Neural progenitor cell (in vitro differentiated cells): ENCODE results near the gene C2orf49. TPM values are rescaled to one million over a fixed set of nuclear protein-coding genes. Genes with fewer than 3 reads are reported as not detected.

Experiments
- DNase-seq: peaks from one replicate; pipeline ENCODE4 v3.0.0-alpha.2; 2016; ENCODE audit warnings: low spot score
- H2AFZ ChIP-seq: fragments of 200-600 bp; sonication (generic); replicated peaks from 2 replicates; pipeline ENCODE4 v1.6.1; 2016; ENCODE audit warnings: antibody characterized with exemption
- H3F3A ChIP-seq: fragments of 200-600 bp; sonication (generic); 2 replicates; pipeline ENCODE4 v1.6.1; 2016; ENCODE audit warnings: antibody characterized with exemption, low read depth
- H3K27ac ChIP-seq: fragments of 200-600 bp; sonication (generic); 2 replicates; pipeline ENCODE4 v1.5.1; 2016; ENCODE audit warnings: mild to moderate bottlenecking
- H3K27me3 ChIP-seq: fragments of 200-600 bp; sonication (generic); 2 replicates; pipeline ENCODE4 v1.6.1; 2016; ENCODE audit warnings: mild to moderate bottlenecking, moderate library complexity
- H3K36me3 ChIP-seq: fragments of 200-600 bp; sonication (generic); 2 replicates; pipeline ENCODE4 v1.5.1; 2016
- H3K4me1 ChIP-seq: fragments of 200-600 bp; sonication (generic); 2 replicates; pipeline ENCODE4 v1.6.1; 2016; ENCODE audit warnings: mixed run types
- H3K4me2 ChIP-seq: fragments of 200-600 bp; sonication (generic); 2 replicates; pipeline ENCODE4 v1.6.1; 2016
- H3K4me3 ChIP-seq: fragments of 200-600 bp; sonication (generic); 2 replicates; pipeline ENCODE4 v1.5.1; 2016
- H3K79me2 ChIP-seq: fragments of 200-600 bp; sonication (generic); 2 replicates; pipeline ENCODE4 v1.6.1; 2016; ENCODE audit warnings: low read depth
- H3K9ac ChIP-seq: fragments of 200-600 bp; sonication (generic); 2 replicates; pipeline ENCODE4 v1.6.1; 2016
- H3K9me3 ChIP-seq: fragments of 200-600 bp; sonication (generic); 2 replicates; pipeline ENCODE4 v1.5.1; 2016; ENCODE audit warnings: low read depth
- H4K20me1 ChIP-seq: fragments of 200-600 bp; sonication (generic); 2 replicates; pipeline ENCODE4 v1.6.1; 2016; ENCODE audit warnings: low read depth
- H3K27ac Mint-ChIP-seq: 3 replicates; pipeline ENCODE4 v1.8.0; 2021; ENCODE audit warnings: mixed read lengths
- H3K27me3 Mint-ChIP-seq: 2 replicates; pipeline ENCODE4 v1.8.0; 2022; ENCODE audit warnings: low read depth, mild to moderate bottlenecking, inconsistent platforms, moderate library complexity, mixed read lengths; ENCODE audit not compliant: insufficient read depth
- H3K36me3 Mint-ChIP-seq: 3 replicates; pipeline ENCODE4 v1.8.0; 2021; ENCODE audit warnings: mixed read lengths
- H3K4me1 Mint-ChIP-seq: 3 replicates; pipeline ENCODE4 v1.8.0; 2021; ENCODE audit warnings: mixed read lengths
- H3K4me3 Mint-ChIP-seq: 3 replicates; pipeline ENCODE4 v1.8.0; 2021; ENCODE audit warnings: mild to moderate bottlenecking, moderate library complexity, mixed read lengths
- H3K9me3 Mint-ChIP-seq: 3 replicates; pipeline ENCODE4 v1.8.0; 2020; ENCODE audit warnings: mixed read lengths
- EZH2 ChIP-seq: fragments of 200-600 bp; sonication (generic); IDR thresholded peaks from 2 replicates; pipeline ENCODE4 v1.6.1; 2017; ENCODE audit warnings: antibody characterized with exemption, mild to moderate bottlenecking, moderate library complexity
- EZH2phosphoT487 ChIP-seq: fragments of 200-600 bp; sonication (generic); IDR thresholded peaks from 2 replicates; pipeline ENCODE4 v1.6.1; 2017; ENCODE audit warnings: antibody characterized with exemption
- total RNA-seq: library from RNA; depleted of rRNA; stranded (reverse); fragments of >200 nt; gene quantifications from 2 replicates; pipeline ENCODE4 v1.2.3, GENCODE V29; 2015; ENCODE audit warnings: low replicate concordance
- TF ChIP-seq, protein P1 (sequence below): fragments of 200-600 bp; sonication (generic); IDR thresholded peaks from 2 replicates; pipeline ENCODE4 v1.5.1; 2017; ENCODE audit warnings: antibody characterized with exemption, mild to moderate bottlenecking

Gene C2orf49
- total RNA-seq, 1 donor from 2014 or later = 42.9 TPM

DNA sequence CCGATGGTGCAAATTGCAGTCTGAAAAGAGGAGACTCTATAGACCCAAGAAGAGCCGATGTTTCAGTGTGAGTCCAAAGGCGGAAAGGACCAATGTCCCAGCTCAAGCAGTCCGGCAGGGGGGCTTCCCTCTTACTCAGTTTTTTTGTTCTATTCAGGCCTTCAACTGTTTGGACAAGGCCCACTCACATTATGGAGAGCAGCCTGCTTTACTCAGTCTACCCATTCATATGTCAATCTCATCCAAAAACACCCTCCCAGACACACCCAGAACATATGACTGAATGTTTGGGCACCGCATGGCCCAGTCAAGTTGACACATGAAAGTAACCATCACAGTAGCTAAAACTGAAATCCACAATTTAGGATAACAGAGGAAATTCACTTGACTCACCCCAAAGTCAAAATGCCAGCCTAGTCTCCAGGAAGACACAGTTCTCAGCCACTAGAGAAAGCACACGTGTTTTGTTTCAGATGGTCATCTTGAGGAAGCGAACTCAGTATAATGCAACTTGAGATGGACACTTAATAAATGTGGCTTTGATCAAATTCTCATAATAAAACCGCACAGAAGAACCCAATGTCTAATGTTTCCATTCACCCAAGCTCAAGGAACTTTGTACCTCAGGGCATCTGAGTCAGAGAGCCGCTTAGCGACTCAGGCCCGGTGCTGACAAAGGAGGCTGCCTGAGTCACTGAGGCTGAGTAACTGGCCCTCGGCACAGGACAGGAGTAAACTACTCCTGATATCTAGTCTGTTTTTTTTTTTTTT lies 59.1 kb downstream of the C2orf49 start:
- no peaks in the 10 kb centered on the region for H4K20me1 ChIP-seq
- H3K9me3 Mint-ChIP-seq = peaks cover 7% of the 10 kb centered on the region
- H3K4me3 Mint-ChIP-seq = peak overlapping the region; percentile 50
- H3F3A ChIP-seq = peaks cover 9% of the 10 kb centered on the region
- no peak overlapping the region for H3K27ac ChIP-seq
- H3K9ac ChIP-seq = no peak overlapping the region
- H3K36me3 ChIP-seq = no peaks in the 10 kb centered on the region
- H3K4me2 ChIP-seq = no peak overlapping the region
- TF ChIP-seq, protein P1, sequence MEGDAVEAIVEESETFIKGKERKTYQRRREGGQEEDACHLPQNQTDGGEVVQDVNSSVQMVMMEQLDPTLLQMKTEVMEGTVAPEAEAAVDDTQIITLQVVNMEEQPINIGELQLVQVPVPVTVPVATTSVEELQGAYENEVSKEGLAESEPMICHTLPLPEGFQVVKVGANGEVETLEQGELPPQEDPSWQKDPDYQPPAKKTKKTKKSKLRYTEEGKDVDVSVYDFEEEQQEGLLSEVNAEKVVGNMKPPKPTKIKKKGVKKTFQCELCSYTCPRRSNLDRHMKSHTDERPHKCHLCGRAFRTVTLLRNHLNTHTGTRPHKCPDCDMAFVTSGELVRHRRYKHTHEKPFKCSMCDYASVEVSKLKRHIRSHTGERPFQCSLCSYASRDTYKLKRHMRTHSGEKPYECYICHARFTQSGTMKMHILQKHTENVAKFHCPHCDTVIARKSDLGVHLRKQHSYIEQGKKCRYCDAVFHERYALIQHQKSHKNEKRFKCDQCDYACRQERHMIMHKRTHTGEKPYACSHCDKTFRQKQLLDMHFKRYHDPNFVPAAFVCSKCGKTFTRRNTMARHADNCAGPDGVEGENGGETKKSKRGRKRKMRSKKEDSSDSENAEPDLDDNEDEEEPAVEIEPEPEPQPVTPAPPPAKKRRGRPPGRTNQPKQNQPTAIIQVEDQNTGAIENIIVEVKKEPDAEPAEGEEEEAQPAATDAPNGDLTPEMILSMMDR = no peak
- no peak for TF ChIP-seq EZH2
- no peak for TF ChIP-seq EZH2phosphoT487
- no peaks in the 10 kb centered on the region for H3K4me1 ChIP-seq
- H3K4me3 ChIP-seq = no peak overlapping the region
- H3K27me3 Mint-ChIP-seq = peaks cover 12% of the 10 kb centered on the region
- no peak for DNase-seq
- peaks cover 12% of the 10 kb centered on the region for H3K79me2 ChIP-seq
- peaks cover 30% of the 10 kb centered on the region for H3K36me3 Mint-ChIP-seq
- H3K27ac Mint-ChIP-seq = no peak overlapping the region
- no peaks in the 10 kb centered on the region for H3K9me3 ChIP-seq
- no peak overlapping the region for H2AFZ ChIP-seq
- H3K27me3 ChIP-seq = peaks cover 31% of the 10 kb centered on the region
- peaks cover 29% of the 10 kb centered on the region for H3K4me1 Mint-ChIP-seq

DNA sequence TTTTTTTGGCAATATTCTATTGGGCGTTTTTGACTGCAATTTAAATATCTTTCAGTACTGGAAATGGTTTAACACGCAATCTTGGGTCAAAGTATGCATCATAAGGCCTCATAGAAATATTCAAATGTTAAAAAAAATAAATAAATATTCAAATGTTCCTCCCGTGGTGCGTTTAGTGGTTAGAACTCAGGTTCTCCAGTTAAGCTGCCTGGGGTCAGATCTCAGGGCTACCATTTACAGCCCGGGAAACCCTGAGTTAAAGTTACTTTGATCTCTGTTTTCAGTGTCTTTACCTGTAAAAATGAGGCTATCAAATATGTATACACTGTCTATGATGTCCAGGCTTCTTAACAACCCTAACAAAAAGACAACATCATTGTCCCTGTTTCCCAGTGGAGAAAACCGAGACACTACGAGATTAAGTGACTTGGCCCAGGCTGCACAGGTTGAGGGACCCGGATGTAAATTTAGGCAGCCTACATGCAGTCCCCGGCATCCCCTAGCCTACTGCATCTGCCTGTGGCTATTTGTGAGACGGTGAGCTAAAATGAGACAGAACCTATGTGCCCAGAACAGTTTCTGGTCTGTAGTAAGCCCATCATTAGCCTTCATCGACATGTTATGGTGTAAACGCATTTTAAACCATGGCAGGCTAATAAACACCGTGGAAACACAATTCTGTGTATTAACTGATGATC lies 59.8 kb downstream of the C2orf49 start:
- peaks cover 31% of the 10 kb centered on the region for H3K27me3 ChIP-seq
- no peaks in the 10 kb centered on the region for H3K9me3 ChIP-seq
- H2AFZ ChIP-seq = no peak overlapping the region
- Mint-ChIP-seq H3K4me3 (peak overlapping the region; percentile 96), H3K9me3 (peaks cover 7% of the 10 kb centered on the region), H3K27ac (no peak overlapping the region), H3K36me3 (peaks cover 26% of the 10 kb centered on the region), H3K27me3 (peaks cover 12% of the 10 kb centered on the region), H3K4me1 (peaks cover 29% of the 10 kb centered on the region)
- H3K4me2 ChIP-seq = peak overlapping the region; percentile 81
- no peaks in the 10 kb centered on the region for H3K36me3 ChIP-seq
- no peak overlapping the region for H3K4me3 ChIP-seq
- no peaks in the 10 kb centered on the region for H4K20me1 ChIP-seq
- peaks cover 12% of the 10 kb centered on the region for H3K79me2 ChIP-seq
- no peak for DNase-seq
- H3F3A ChIP-seq = peaks cover 9% of the 10 kb centered on the region
- H3K27ac ChIP-seq = no peak overlapping the region
- H3K9ac ChIP-seq = no peak overlapping the region
- no peaks in the 10 kb centered on the region for H3K4me1 ChIP-seq
- TF ChIP-seq EZH2 = no peak
- TF ChIP-seq EZH2phosphoT487 = no peak
- TF ChIP-seq, protein P1 = no peak

DNA sequence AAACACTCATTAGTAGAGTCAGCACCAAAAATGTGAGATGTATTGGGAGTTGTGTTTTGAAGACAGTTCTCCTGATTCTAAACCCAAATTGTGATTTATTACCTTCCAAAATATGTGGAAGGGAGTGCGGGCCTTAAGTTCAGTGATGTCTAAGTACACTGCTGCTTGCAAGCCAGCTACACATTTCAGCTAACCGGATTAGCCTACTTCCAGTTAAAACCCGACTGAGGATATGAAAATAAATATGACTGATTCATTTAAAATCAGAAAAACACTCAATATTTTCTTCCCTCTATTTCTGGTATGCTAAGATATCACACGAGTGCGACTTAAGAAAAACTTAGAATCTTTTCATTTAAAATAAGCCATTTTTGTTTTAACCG lies 60.6 kb downstream of the C2orf49 start:
- peaks cover 9% of the 10 kb centered on the region for H3F3A ChIP-seq
- H3K27me3 Mint-ChIP-seq = peaks cover 11% of the 10 kb centered on the region
- no peak overlapping the region for H3K27ac ChIP-seq
- H3K79me2 ChIP-seq = peaks cover 12% of the 10 kb centered on the region
- H3K4me1 Mint-ChIP-seq = peaks cover 29% of the 10 kb centered on the region
- peak overlapping the region; percentile 96 for H3K4me3 Mint-ChIP-seq
- H3K4me3 ChIP-seq = peak overlapping the region; percentile 75
- H3K27me3 ChIP-seq = peaks cover 31% of the 10 kb centered on the region
- no peak for DNase-seq
- no peaks in the 10 kb centered on the region for H3K9me3 ChIP-seq
- peak overlapping the region; percentile 98 for H2AFZ ChIP-seq
- no peak for TF ChIP-seq EZH2phosphoT487
- TF ChIP-seq, protein P1 = no peak
- no peak for TF ChIP-seq EZH2
- peak overlapping the region; percentile 93 for H3K27ac Mint-ChIP-seq
- H3K9me3 Mint-ChIP-seq = peaks cover 7% of the 10 kb centered on the region
- peaks cover 25% of the 10 kb centered on the region for H3K36me3 Mint-ChIP-seq
- no peaks in the 10 kb centered on the region for H3K4me1 ChIP-seq
- no peaks in the 10 kb centered on the region for H3K36me3 ChIP-seq
- no peaks in the 10 kb centered on the region for H4K20me1 ChIP-seq
- H3K9ac ChIP-seq = peak overlapping the region; percentile 61
- peak overlapping the region; percentile 81 for H3K4me2 ChIP-seq
